Measurements from ENCODE around the gene ZSCAN20. TPM values are rescaled to one million over a fixed set of nuclear protein-coding genes. Genes with fewer than 3 reads are reported as not detected.

ZSCAN20 gene
- 1 to 10 TPM; 1.8 to 2.3 TPM for total RNA-seq
- polyA plus RNA-seq: under 1 TPM; 0.48 to 0.92 TPM

DNA sequence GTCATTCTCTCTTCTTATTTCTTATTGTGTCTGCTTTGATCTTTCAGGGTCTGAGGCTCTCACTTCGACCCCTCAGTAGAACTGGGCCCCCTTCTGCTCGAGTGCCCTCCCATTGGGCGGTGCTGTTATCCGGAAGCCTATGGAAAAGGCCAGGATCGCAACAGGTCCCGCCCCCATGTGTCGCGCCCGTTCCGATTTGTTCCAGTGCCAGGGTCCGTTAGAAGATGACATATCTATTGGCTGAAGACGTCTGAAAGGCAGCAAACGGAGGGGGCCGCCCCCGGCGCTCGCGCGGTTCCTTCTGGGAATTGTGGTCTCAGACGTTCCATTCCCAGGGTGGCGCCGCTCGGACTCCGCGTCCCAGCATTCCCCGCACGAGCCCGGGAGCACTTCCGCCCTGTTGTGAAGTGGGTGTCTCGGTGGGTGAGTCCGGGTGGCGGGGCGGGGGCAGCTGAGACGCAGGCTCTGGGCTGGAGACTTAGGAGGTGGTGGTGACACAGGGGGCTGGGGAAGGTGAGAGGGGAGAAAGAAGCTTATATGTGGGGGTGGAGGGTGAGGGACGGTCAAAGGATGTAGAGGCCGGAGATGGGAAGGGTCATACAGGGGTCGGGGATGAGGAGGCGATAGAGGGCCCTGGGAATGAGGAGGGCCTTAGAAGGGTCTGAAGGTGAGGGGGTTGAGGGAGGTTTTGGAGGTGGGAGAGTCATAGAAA, at the start of gene ZSCAN20:
TSS of gene ZSCAN20 (plus strand) at position 377 of the 712 bp plus-strand sequence. CDS start 6,644 bp downstream, outside the sequence.
- DNase-seq (ENCODE audit: low spot score): peak; percentile 92
- Histone ChIP-seq H3K4me3 (ENCODE audit: low read depth in 1 of 3, low read length in 3 of 3) (peak within 1 kb of the TSS in 2 of 3 donors; percentile 49 to 76), H3K27me3 (ENCODE audit: control insufficient read depth in 4 of 4, insufficient read depth in 4 of 4, low read length in 3 of 4) (no peaks in the 10 kb centered on the region), H3K9ac (ENCODE audit: low read depth in 1 of 2, low read length in 2 of 2) (peak within 1 kb of the TSS; percentile 12 to 71), H3K4me1 (ENCODE audit: control insufficient read depth in 4 of 4, insufficient read depth in 4 of 4, low read length in 3 of 4) (peaks cover 0 to 17% (median 7%) of the 10 kb centered on the region in 4 donors), H3K9me3 (ENCODE audit: control insufficient read depth in 4 of 4, low read length in 3 of 4) (no peaks in the 10 kb centered on the region), H3K36me3 (ENCODE audit: control insufficient read depth in 4 of 4, insufficient read depth in 3 of 4, low read depth in 1 of 4, low read length in 3 of 4) (no peaks in the 10 kb centered on the region), H3K27ac (ENCODE audit: low read depth in 1 of 2, low read length in 2 of 2) (peak within 1 kb of the TSS in 1 of 2 donors; percentile 19)
- peak; percentile 52 to 68 for TF ChIP-seq HNF4A (conservative IDR thresholded peaks at IDR 0.05)
- peak; percentile 38 for TF ChIP-seq TAF1 (conservative IDR thresholded peaks at IDR 0.05)
- peak; percentile 60 to 76 for TF ChIP-seq JUND (IDR thresholded peaks at IDR 0.05)
- TF ChIP-seq SP1 (IDR thresholded peaks at IDR 0.05): peak; percentile 81
- peak; percentile 37 to 57 for TF ChIP-seq RXRA (IDR thresholded peaks at IDR 0.05)
- TF ChIP-seq FOXA1 (IDR thresholded peaks at IDR 0.05): no peak
- no peak for TF ChIP-seq NR2F2 (IDR thresholded peaks at IDR 0.05)
- TF ChIP-seq REST (IDR thresholded peaks at IDR 0.05): peak; percentile 49
- TF ChIP-seq, protein P1, sequence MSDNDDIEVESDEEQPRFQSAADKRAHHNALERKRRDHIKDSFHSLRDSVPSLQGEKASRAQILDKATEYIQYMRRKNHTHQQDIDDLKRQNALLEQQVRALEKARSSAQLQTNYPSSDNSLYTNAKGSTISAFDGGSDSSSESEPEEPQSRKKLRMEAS (IDR thresholded peaks at IDR 0.05): peak; percentile 45
- TF ChIP-seq HNF4G (IDR thresholded peaks at IDR 0.05): no peak
- peak; percentile 36 to 43 for TF ChIP-seq RAD21 (IDR thresholded peaks at IDR 0.05)
- TF ChIP-seq EGR1 (IDR thresholded peaks at IDR 0.05; ENCODE audit: low read depth in 2 of 2): peak in 1 of 2 donors; percentile 51
- TF ChIP-seq, protein P2, sequence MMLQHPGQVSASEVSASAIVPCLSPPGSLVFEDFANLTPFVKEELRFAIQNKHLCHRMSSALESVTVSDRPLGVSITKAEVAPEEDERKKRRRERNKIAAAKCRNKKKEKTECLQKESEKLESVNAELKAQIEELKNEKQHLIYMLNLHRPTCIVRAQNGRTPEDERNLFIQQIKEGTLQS (IDR thresholded peaks at IDR 0.05): peak; percentile 30
- TF ChIP-seq YY1 (IDR thresholded peaks at IDR 0.05): peak; percentile 85
- TF ChIP-seq GABPA (IDR thresholded peaks at IDR 0.05 in 1 of 2, conservative IDR thresholded peaks at IDR 0.05 in 1 of 2): peak; percentile 64 to 88
- 1% methylated on average over 38 of the region's 38 CpGs for WGBS

DNA sequence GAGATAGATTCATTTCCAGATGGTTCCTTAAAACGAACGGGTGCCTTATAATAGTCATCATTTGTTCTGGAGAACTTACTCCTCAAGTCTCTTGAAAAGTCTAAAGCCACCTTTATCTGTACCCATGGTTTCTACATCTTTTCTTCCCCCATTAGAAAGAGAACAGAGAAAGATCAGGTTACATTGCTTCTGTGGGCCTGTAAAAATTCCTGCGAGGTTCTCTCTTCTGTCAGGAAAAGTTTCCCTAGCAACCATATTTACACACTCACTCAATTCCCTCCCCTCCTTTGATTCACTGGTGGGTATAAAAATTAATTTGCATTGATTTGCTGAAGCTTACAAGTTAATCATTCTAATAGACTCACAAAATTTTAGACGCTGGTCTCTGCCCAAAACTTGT, 48.2 kb upstream of the ZSCAN20 start:
- Histone ChIP-seq H3K27ac (ENCODE audit: low read depth in 1 of 2, low read length in 2 of 2) (no peak overlapping the region), H3K9me3 (ENCODE audit: control insufficient read depth in 4 of 4, low read length in 3 of 4) (no peaks in the 10 kb centered on the region), H3K9ac (ENCODE audit: low read depth in 1 of 2, low read length in 2 of 2) (no peak overlapping the region), H3K36me3 (ENCODE audit: control insufficient read depth in 4 of 4, insufficient read depth in 3 of 4, low read depth in 1 of 4, low read length in 3 of 4) (no peaks in the 10 kb centered on the region), H3K4me1 (ENCODE audit: control insufficient read depth in 4 of 4, insufficient read depth in 4 of 4, low read length in 3 of 4) (peaks cover 0 to 4% (median under 1%) of the 10 kb centered on the region in 4 donors), H3K4me3 (ENCODE audit: low read depth in 1 of 3, low read length in 3 of 3) (no peak overlapping the region), H3K27me3 (ENCODE audit: control insufficient read depth in 4 of 4, insufficient read depth in 4 of 4, low read length in 3 of 4) (no peaks in the 10 kb centered on the region)
- TF ChIP-seq HNF4A (conservative IDR thresholded peaks at IDR 0.05) (no peak), GABPA (IDR thresholded peaks at IDR 0.05 in 1 of 2, conservative IDR thresholded peaks at IDR 0.05 in 1 of 2) (no peak), SP1 (IDR thresholded peaks at IDR 0.05) (no peak), RAD21 (IDR thresholded peaks at IDR 0.05) (no peak), RXRA (IDR thresholded peaks at IDR 0.05) (no peak), NR2F2 (IDR thresholded peaks at IDR 0.05) (no peak), FOXA2 (IDR thresholded peaks at IDR 0.05) (no peak), JUND (IDR thresholded peaks at IDR 0.05) (no peak), REST (IDR thresholded peaks at IDR 0.05) (no peak), EGR1 (IDR thresholded peaks at IDR 0.05; ENCODE audit: low read depth in 2 of 2) (no peak)
- TF ChIP-seq, protein P3, sequence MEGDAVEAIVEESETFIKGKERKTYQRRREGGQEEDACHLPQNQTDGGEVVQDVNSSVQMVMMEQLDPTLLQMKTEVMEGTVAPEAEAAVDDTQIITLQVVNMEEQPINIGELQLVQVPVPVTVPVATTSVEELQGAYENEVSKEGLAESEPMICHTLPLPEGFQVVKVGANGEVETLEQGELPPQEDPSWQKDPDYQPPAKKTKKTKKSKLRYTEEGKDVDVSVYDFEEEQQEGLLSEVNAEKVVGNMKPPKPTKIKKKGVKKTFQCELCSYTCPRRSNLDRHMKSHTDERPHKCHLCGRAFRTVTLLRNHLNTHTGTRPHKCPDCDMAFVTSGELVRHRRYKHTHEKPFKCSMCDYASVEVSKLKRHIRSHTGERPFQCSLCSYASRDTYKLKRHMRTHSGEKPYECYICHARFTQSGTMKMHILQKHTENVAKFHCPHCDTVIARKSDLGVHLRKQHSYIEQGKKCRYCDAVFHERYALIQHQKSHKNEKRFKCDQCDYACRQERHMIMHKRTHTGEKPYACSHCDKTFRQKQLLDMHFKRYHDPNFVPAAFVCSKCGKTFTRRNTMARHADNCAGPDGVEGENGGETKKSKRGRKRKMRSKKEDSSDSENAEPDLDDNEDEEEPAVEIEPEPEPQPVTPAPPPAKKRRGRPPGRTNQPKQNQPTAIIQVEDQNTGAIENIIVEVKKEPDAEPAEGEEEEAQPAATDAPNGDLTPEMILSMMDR (IDR thresholded peaks at IDR 0.05; ENCODE audit: low read depth, low read length, missing input control): no peak
- TF ChIP-seq, protein P2 (IDR thresholded peaks at IDR 0.05): no peak
- WGBS: 69% methylated on average over 4 of the region's 4 CpGs
- no peak for DNase-seq (ENCODE audit: low spot score)

All from liver (tissue), 9 donors.